GM18505 (cell line): ENCODE data around the gene DOLK.

Experiments
- ATAC-seq: cut with Tn5 transposase; IDR thresholded peaks from one replicate; pipeline ENCODE4 v1.9.1; 2021; ENCODE audit not compliant: unreplicated experiment
- POLR2A ChIP-seq: IDR thresholded peaks from 4 replicates; pipeline ENCODE4 v1.6.1; 2011; ENCODE audit warnings: borderline replicate concordance; ENCODE audit not compliant: insufficient read depth, insufficient read length; ENCODE audit errors: extremely low read depth

The DOLK gene

GRCh38 chr9:128919402-128920089 lies 27.9 kb downstream of the DOLK start:
- ATAC-seq, result no peak
- no peak for TF ChIP-seq POLR2A

GRCh38 chr9:128918921-128919320 lies 28.5 kb downstream of the DOLK start:
- TF ChIP-seq POLR2A, result no peak
- ATAC-seq, result no peak

- ATAC-seq, result no peak
- no peak for TF ChIP-seq POLR2A
Measured at GRCh38 chr9:128917151-128917849, 30.1 kb downstream of the DOLK start.

GRCh38 chr9:128916745-128917144 lies 30.7 kb downstream of the DOLK start:
- no peak for TF ChIP-seq POLR2A

GRCh38 chr9:128916204-128916603 lies 31.2 kb downstream of the DOLK start:
- ATAC-seq, result no peak
- no peak for TF ChIP-seq POLR2A

More at GRCh38 chr9:128916745-128917144, 30.7 kb downstream of the DOLK start:
- ATAC-seq, result no peak

- no peak for ATAC-seq
- TF ChIP-seq POLR2A, result no peak
Measured at GRCh38 chr9:128913995-128914772, 33.2 kb downstream of the DOLK start.

GRCh38 chr9:128913048-128913900 lies 34.1 kb downstream of the DOLK start:
- no peak for ATAC-seq
- no peak for TF ChIP-seq POLR2A

- no peak for ATAC-seq
Measured at GRCh38 chr9:128912270-128912853, 35.0 kb downstream of the DOLK start.

GRCh38 chr9:128911529-128912035 lies 35.8 kb downstream of the DOLK start:
- ATAC-seq, result no peak
- no peak for TF ChIP-seq POLR2A

More at GRCh38 chr9:128912270-128912853, 35.0 kb downstream of the DOLK start:
- no peak for TF ChIP-seq POLR2A

- ATAC-seq, result no peak
- no peak for TF ChIP-seq POLR2A
Measured at GRCh38 chr9:128910906-128911305, 36.5 kb downstream of the DOLK start.

GRCh38 chr9:128909859-128910258 lies 37.5 kb downstream of the DOLK start:
- no peak for ATAC-seq
- TF ChIP-seq POLR2A, result no peak

- ATAC-seq, result no peak
Measured at GRCh38 chr9:128908372-128908771, 39.0 kb downstream of the DOLK start.

More at GRCh38 chr9:128908372-128908771, 39.0 kb downstream of the DOLK start:
- no peak for TF ChIP-seq POLR2A
